ENCODE data around the gene SOST. TPM values are rescaled to one million over a fixed set of nuclear protein-coding genes. Genes with fewer than 3 reads are reported as not detected.
"Not testable (repeated sequence)": the region's sequence is repeated elsewhere in the genome, so short reads cannot be mapped to it uniquely, and the experiment has no call there.

The SOST gene
- total RNA-seq, result not detected

DNA sequence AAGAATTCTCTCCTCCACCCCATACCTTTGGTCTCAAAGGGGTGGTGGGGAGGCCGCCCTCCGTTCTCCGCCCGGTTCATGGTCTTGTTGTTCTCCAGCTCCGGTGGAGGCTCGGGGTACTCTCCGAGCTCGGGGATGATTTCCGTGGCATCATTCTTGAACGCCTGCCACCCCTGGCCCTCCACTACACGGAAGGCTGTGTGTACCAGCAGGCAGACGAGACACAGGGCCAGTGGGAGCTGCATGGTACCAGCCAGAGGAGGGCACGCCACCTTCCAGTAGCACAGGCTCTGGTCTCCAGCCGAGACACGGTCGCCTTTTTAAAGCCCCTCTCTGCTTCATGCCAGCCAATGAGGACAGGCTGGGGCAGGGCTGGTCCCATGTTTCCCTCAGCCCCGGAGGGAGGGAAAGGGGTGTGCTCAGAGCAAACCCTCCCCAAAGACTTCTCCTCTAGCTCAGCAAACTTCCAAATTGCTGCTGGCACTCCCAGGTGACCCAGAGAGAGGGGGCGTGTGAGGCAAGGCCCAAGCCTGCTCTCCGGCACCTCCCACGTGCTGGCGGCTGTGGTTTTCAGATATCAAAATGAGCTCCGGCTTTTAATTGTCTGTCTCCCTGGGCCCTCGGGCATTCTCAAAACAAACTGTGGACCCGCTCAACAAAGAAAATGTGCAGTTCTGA, at the start of gene SOST:
TSS of gene SOST (minus strand) at position 295 of the 678 bp plus-strand sequence. CDS start at position 245, 50 bp downstream.
- DNase-seq, result no peak
- no peaks in the 10 kb centered on the region for H3K9me3 Mint-ChIP-seq
- H3K27me3 Mint-ChIP-seq, result peaks cover 41% of the 10 kb centered on the region
- H3K4me1 Mint-ChIP-seq, result no peaks in the 10 kb centered on the region
- H3K36me3 Mint-ChIP-seq, result no peaks in the 10 kb centered on the region
- H3K27ac Mint-ChIP-seq, result no peak within 1 kb of the TSS
- H3K4me3 Mint-ChIP-seq, result no peak within 1 kb of the TSS

DNA sequence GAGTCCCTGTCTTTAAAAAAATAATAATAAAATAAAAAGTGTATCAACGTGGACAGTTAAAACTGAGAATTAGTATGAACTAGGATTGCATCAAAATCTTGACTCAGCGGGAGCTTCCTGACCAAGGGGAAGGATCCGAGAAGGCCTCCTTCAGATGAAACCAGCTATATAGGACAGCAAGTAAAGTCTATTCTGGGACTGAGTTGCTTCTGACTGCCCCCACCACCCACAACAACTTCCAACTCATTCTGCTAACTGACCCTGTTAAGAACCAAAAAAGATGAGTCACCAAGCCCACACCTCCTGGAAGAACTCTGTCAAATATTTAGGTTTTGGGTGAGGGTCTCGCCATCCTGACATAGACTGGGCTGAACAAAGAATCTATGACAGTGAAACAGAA, 49.5 kb upstream of the SOST start:
- Mint-ChIP-seq H3K4me3 (no peak overlapping the region), H3K27me3 (peaks cover 39% of the 10 kb centered on the region), H3K9me3 (no peaks in the 10 kb centered on the region), H3K4me1 (peaks cover 5% of the 10 kb centered on the region), H3K27ac (no peak overlapping the region), H3K36me3 (no peaks in the 10 kb centered on the region)
- no peak for DNase-seq

DNA sequence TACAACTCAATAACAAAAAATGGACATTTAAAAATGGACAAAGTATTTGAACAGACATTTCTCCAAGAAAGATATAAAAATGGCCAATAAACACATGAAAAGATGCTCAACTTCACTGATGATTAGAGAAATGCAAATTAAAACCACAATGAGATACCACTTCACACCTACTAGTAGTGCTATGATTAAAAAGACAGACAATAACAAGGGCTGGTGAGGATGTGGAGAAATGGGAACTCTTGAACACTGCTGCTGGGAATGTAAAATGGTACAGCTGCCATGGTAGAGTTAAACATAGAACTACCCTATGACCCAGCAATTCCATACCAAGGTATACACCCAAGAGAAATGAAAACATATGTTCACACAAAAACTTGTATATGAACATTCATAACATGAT, 46.5 kb upstream of the SOST start:
- Mint-ChIP-seq H3K36me3 (no peaks in the 10 kb centered on the region), H3K27me3 (peaks cover 31% of the 10 kb centered on the region), H3K27ac (no peak overlapping the region), H3K4me3 (no peak overlapping the region), H3K4me1 (peaks cover 5% of the 10 kb centered on the region), H3K9me3 (no peaks in the 10 kb centered on the region)
- no peak for DNase-seq

DNA sequence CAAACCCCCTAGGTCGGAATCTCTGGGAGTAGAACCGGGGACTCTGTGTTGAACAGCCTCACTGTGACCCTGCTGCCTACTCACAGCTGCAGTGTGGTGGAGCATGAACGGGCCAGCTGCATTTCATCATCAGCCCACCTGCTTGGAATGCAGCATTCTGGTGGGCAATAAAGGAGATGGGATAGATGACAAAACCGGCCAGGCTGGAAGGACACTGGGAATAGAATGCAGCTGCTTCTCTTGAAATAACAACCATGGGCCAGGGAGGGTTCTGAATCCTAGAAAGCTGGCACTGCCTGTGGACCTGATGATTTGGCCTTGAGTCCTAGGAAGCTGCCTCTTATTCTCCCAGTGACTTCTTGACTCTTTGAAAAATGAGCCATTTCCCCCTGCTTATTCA, 45.2 kb upstream of the SOST start:
- H3K36me3 Mint-ChIP-seq, result no peaks in the 10 kb centered on the region
- no peak for DNase-seq
- H3K9me3 Mint-ChIP-seq, result no peaks in the 10 kb centered on the region
- no peak overlapping the region for H3K27ac Mint-ChIP-seq
- peaks cover 5% of the 10 kb centered on the region for H3K4me1 Mint-ChIP-seq
- peaks cover 34% of the 10 kb centered on the region for H3K27me3 Mint-ChIP-seq
- no peak overlapping the region for H3K4me3 Mint-ChIP-seq

DNA sequence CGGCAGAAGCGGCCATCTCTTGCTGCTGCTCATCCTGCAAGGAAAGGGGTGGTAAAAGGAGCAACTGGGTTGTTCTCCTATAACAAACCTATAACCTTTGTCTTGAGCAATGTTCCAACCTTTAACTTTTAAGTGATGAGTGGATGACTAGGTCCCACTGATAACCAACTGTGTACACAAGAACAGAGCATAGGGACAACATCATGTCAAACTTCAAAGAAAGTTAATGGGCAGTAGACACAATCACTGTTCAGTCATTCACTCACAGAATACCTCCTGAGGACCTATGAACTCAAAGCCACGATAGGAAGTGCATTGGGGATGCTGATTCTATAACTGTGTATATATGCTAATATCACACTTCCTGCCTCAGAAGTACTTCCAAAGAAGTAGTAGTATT, 43.3 kb upstream of the SOST start:
- no peak for DNase-seq
- H3K36me3 Mint-ChIP-seq, result no peaks in the 10 kb centered on the region
- no peaks in the 10 kb centered on the region for H3K9me3 Mint-ChIP-seq
- peaks cover 5% of the 10 kb centered on the region for H3K4me1 Mint-ChIP-seq
- no peak overlapping the region for H3K27ac Mint-ChIP-seq
- H3K4me3 Mint-ChIP-seq, result no peak overlapping the region
- H3K27me3 Mint-ChIP-seq, result peaks cover 39% of the 10 kb centered on the region

DNA sequence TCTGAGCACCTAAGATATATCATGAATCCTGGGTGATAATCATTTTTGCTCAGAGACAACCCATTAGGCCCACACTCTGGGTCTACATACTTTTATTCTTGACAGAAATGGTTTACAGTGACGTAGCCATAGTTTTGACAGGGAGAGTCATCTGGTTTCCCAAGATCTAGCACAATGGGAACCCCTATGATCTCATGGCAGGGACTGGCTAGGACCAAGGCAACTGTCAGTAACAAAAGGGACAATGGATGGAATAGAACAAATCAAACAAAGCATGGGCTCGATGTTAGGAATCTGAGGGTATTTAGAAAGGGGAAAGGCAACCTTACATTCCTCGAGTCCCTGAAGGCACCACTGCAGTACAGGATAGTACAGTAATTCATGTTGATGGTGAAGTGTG, 42.1 kb upstream of the SOST start:
- Mint-ChIP-seq H3K27ac (no peak overlapping the region), H3K27me3 (peaks cover 45% of the 10 kb centered on the region)

DNA sequence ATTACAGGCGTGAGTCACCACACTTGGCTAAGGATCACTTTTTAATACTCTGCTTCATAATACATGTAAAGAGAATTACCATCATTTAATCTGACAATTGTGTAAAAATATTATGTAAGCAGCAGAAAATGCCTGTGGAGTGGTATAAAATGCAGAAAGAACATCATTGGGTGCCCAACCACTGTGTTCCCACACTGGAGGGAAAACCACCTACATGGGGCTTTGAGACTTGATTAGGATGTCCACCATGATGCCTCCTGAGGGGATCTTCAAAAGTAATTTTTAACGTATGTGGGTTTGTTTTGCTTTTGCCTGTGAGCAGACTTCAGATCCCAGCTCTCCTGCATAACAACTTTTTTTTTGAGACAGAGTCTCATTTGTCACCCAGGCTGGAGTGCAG, 40.5 kb upstream of the SOST start:
- peaks cover 39% of the 10 kb centered on the region for H3K27me3 Mint-ChIP-seq
- no peaks in the 10 kb centered on the region for H3K9me3 Mint-ChIP-seq
- H3K4me1 Mint-ChIP-seq, result no peaks in the 10 kb centered on the region
- no peaks in the 10 kb centered on the region for H3K36me3 Mint-ChIP-seq
- no peak overlapping the region for H3K4me3 Mint-ChIP-seq
- H3K27ac Mint-ChIP-seq, result no peak overlapping the region
- DNase-seq, result no peak

More for the DNA sequence above, 42.1 kb upstream of the SOST start:
- Mint-ChIP-seq H3K4me3 (no peak overlapping the region), H3K9me3 (no peaks in the 10 kb centered on the region), H3K36me3 (no peaks in the 10 kb centered on the region), H3K4me1 (peaks cover 5% of the 10 kb centered on the region)
- DNase-seq, result no peak

DNA sequence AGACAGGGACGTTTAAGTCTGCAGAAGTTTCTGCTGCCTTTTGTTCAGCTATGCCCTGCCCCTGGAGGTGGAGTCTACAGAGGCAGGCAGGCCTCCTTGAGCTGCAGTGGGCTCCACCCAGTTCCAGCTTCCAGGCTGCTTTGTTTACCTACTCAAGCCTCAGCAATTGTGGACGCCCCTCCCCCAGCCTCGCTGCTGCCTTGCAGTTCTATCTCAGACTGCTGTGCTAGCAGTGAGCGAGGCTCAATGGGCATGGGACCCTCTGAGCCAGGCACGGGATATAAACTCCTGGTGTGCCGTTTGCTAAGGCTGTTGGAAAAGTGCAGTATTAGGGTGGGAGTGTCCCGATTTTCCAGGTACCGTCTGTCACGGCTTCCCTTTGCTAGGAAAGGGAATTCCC, 39.4 kb upstream of the SOST start:
- H3K27ac Mint-ChIP-seq, H3K4me3 Mint-ChIP-seq, H3K9me3 Mint-ChIP-seq, DNase-seq, H3K36me3 Mint-ChIP-seq, H3K4me1 Mint-ChIP-seq: not testable (repeated sequence)
- H3K27me3 Mint-ChIP-seq, result peaks cover 37% of the 10 kb centered on the region

DNA sequence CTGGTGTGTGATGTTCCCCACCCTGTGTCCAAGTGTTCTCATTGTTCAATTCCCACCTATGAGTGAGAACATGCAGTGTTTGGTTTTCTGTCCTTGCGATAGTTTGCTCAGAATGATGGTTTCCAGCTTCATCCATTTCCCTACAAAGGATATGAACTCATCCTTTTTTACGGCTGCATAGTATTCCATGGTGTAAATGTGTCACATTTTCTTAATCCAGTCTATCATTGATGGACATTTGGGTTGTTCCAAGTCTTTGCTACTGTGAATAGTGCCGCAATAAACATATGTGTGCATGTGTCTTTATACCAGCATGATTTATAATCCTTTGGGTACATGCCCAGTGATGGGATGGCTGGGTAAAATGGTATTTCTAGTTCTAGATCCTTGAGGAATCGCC, 34.1 kb upstream of the SOST start:
- not testable (repeated sequence) for H3K4me1 Mint-ChIP-seq, H3K4me3 Mint-ChIP-seq, H3K36me3 Mint-ChIP-seq, DNase-seq, H3K9me3 Mint-ChIP-seq, H3K27ac Mint-ChIP-seq
- H3K27me3 Mint-ChIP-seq, result peaks cover 47% of the 10 kb centered on the region

DNA sequence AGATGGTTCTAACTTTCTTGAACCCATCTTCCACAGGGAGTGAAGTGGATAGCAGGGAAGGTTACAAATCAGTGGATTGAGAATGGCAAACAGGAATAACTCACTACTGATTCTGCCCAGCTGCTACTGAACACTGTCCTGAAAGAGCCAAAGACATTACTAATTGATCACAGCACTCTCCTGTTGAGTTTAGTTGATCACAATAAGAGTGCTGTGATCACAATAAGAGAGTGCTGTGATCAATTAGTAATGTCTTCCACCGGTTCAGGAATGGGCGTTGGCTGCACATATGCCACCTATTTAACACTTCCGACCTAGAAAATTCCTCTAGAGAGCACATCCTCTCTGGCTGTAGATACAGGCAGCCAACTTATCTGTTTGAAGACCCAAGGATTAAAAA, 33.0 kb upstream of the SOST start:
- H3K9me3 Mint-ChIP-seq, result no peaks in the 10 kb centered on the region
- no peak for DNase-seq
- no peak overlapping the region for H3K27ac Mint-ChIP-seq
- H3K4me1 Mint-ChIP-seq, result no peaks in the 10 kb centered on the region
- H3K27me3 Mint-ChIP-seq, result peaks cover 40% of the 10 kb centered on the region
- H3K36me3 Mint-ChIP-seq, result no peaks in the 10 kb centered on the region
- no peak overlapping the region for H3K4me3 Mint-ChIP-seq

DNA sequence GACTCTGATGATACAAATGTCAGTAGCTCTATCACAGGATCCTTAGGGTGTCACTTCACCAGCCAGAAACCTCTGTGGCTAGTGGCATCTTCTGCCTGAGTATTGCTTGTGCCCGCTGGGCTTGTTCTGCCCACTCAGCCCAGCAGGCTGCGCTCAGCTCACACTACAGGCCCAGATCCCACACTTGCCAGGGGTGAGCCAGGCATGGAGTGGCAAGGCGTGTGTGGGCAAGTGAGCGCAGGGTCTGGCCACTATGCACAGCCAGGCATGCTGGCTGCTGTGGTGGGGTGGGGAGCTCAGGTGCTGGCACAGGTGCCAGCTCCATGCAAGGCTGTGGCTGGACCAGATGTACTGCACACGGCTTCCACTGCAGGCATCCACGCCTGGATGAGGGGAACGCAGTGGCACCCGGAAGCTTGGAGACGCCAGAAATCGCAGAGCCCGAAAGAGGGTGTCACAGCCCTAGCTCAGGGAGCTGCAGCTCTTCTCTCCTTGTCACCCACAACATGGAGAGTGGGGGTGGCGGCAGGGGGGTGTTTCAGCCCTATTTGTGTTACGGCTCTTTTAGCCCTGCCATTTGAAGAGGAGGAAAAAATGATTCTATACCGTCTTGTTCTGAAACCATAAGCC, 31.8 kb upstream of the SOST start:
- Mint-ChIP-seq H3K4me3 (no peak overlapping the region), H3K27ac (no peak overlapping the region), H3K36me3 (no peaks in the 10 kb centered on the region), H3K27me3 (peaks cover 34% of the 10 kb centered on the region), H3K9me3 (no peaks in the 10 kb centered on the region), H3K4me1 (no peaks in the 10 kb centered on the region)
- DNase-seq, result no peak

DNA sequence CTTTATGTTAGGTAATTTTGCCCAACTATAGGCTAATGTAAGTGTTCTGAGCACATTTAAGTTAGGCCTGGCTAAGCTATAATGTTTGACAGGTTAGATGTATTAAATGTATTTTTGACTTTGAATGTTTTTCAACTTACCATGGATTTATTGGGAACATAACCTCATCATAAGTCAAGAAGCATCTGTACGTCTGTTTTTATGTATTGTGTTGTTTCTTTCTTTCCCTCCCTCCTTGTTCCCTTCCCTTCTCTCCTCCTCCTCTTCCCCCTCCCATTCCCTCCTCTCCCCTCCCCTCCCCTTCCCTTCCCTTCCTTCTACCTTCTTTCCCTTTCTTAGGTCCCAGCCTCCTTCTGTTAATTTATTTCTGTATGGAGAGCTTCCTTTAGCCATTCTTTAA, 30.9 kb upstream of the SOST start:
- peaks cover 26% of the 10 kb centered on the region for H3K27me3 Mint-ChIP-seq
- no peak overlapping the region for H3K27ac Mint-ChIP-seq
- no peaks in the 10 kb centered on the region for H3K36me3 Mint-ChIP-seq
- no peak overlapping the region for H3K4me3 Mint-ChIP-seq
- DNase-seq, result no peak
- no peaks in the 10 kb centered on the region for H3K4me1 Mint-ChIP-seq
- H3K9me3 Mint-ChIP-seq, result no peaks in the 10 kb centered on the region

DNA sequence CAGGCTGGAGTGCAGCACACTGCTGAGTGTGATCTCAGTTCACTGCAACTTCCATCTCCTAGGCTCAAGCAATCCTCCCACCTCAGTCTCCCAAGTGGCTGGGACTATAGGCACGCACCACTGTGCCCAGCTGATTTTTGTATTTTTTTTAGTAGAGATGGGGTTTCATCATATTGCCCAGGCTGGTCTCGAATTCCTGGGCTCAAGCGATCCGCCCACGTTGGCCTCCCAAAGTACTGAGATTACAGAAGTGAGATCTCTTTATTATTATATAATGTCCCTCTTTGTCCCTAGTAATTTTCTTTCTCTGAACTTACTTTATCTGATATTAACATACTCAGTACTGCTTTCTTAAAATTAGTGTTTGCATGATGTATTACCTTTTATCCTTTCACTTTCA, 29.9 kb upstream of the SOST start:
- peaks cover 24% of the 10 kb centered on the region for H3K27me3 Mint-ChIP-seq
- no peaks in the 10 kb centered on the region for H3K4me1 Mint-ChIP-seq
- H3K27ac Mint-ChIP-seq, result no peak overlapping the region
- H3K4me3 Mint-ChIP-seq, result no peak overlapping the region
- no peaks in the 10 kb centered on the region for H3K9me3 Mint-ChIP-seq
- H3K36me3 Mint-ChIP-seq, result no peaks in the 10 kb centered on the region
- no peak for DNase-seq

DNA sequence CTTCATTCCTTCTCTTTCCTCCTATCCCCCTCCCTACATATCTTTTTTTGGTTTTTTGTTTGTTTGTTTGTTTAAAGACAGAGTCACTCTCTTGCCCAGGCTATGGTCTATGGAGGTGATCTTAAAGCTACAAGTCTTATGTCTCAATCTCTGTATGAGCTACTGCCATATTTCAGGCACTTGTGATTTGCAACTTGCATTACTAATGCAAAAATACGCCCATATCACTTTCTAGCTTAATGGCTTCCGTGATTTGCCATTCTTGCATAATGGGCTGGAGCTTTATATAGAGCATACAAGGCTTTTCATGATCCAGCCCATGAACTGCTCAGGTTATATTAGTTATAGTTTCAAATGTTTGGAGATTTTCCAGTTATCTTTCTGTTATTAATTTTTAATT, 29.1 kb upstream of the SOST start:
- H3K4me3 Mint-ChIP-seq, result no peak overlapping the region
- no peak for DNase-seq
- H3K36me3 Mint-ChIP-seq, result no peaks in the 10 kb centered on the region
- H3K4me1 Mint-ChIP-seq, result no peaks in the 10 kb centered on the region
- H3K27ac Mint-ChIP-seq, result no peak overlapping the region
- peaks cover 23% of the 10 kb centered on the region for H3K27me3 Mint-ChIP-seq
- no peaks in the 10 kb centered on the region for H3K9me3 Mint-ChIP-seq

DNA sequence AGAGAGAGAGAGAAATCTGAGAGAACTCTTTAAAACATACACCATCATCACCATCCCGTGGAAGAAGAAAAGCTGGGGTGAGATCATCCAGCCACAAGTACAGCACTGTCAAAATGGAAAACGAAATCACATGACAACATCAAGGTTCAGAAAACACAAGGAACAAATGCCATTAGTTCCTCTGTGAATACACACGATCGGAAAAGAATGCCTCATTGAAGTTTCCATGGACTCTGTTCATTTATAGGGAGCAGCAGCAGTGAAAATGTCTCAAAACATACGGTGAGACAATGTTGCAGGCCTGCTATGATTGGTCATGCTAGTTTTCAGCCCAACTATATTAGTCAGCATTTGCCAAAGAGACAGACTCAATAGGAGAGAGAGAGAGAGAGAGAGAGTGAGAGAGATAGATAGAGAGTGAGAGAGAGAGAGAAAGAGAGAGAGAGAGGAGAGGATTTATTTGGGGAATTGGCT, 26.1 kb upstream of the SOST start:
- Mint-ChIP-seq H3K4me3 (no peak overlapping the region), H3K4me1 (no peaks in the 10 kb centered on the region), H3K36me3 (no peaks in the 10 kb centered on the region), H3K9me3 (no peaks in the 10 kb centered on the region), H3K27me3 (peaks cover 30% of the 10 kb centered on the region), H3K27ac (no peak overlapping the region)
- no peak for DNase-seq

DNA sequence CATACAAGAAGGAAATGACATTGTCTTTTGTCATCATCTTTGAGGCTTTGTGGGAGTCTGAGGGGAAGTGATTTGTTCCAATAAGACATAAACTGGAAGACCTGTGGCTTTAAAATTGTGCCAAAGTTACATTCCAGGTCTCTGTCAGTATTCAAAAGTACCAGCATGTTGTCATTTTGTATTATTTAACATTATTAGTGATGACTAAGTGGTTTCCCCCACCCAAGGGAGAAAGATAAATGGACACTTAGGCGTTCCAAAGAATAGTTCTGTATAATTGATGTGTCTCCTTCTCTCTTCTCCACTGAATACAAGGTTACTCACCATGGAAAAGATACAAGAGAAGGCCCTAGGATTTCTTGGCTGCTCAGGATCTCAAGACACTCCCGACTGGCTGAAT, 25.5 kb upstream of the SOST start:
- H3K4me3 Mint-ChIP-seq, result no peak overlapping the region
- H3K9me3 Mint-ChIP-seq, result no peaks in the 10 kb centered on the region
- H3K27ac Mint-ChIP-seq, result no peak overlapping the region
- peaks cover 3% of the 10 kb centered on the region for H3K4me1 Mint-ChIP-seq
- DNase-seq, result no peak
- no peaks in the 10 kb centered on the region for H3K36me3 Mint-ChIP-seq
- H3K27me3 Mint-ChIP-seq, result peaks cover 32% of the 10 kb centered on the region
